ENCODE results near the gene EPN3.

EPN3 gene

DNA sequence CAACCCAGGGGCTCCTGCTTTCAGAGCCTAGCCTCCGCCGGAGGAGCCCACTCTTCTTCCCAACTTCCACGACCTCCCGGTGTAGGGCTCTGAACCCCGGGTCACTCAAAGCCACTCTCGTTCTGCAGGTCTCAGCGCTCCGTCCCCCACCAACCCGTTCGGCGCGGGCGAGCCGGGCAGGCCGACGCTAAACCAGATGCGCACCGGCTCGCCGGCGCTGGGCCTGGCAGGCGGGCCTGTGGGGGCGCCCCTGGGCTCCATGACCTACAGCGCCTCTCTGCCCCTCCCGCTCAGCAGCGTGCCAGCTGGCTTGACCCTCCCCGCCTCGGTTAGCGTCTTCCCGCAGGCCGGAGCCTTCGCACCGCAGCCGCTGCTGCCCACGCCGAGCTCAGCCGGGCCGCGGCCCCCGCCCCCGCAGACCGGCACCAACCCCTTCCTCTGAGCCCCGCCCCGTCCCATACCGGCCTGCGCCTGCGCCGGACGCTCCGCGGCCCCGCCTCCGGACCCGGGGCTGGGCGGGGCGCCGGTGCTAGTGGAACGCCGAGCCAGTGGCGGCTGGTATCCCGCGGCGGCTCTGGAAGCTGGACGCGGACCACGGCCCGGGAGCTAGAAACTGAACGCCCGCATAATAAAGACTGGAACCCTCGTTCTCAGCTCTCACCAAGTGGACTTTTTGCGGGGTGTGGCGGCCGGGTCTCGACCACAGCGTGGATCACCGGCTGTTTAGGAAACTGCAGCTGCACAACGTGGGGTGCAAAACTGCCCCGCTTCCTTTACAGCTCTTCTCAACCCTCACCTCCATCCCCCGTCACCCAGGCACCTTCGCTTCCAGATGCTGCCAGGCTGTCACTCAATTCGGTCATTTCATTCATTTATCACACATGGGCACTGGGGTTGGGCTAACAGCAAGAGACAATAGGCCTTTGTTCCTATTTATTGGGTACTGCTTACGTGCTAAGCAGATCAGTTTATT, 9.5 kb downstream of the EPN3 start:
- peak overlapping the region; percentile 80 for H3K4me3 ChIP-seq (ENCODE audit: low read depth, low read length)
- peaks cover 15% of the 10 kb centered on the region for H3K4me1 ChIP-seq (ENCODE audit: control insufficient read depth, insufficient read depth, low read length, unreplicated experiment)
- no peaks in the 10 kb centered on the region for H3K36me3 ChIP-seq (ENCODE audit: insufficient read depth, low read length)
- no peak overlapping the region for H3K27ac ChIP-seq (ENCODE audit: low read depth, low read length)
- no peaks in the 10 kb centered on the region for H3K27me3 ChIP-seq (ENCODE audit: insufficient read depth, low read length)
- H2AFZ ChIP-seq (ENCODE audit: low read length, unreplicated experiment), result peak overlapping the region; percentile 86
- no peaks in the 10 kb centered on the region for H3K79me2 ChIP-seq (ENCODE audit: control insufficient read depth, insufficient read depth, low read length, unreplicated experiment)

DNA sequence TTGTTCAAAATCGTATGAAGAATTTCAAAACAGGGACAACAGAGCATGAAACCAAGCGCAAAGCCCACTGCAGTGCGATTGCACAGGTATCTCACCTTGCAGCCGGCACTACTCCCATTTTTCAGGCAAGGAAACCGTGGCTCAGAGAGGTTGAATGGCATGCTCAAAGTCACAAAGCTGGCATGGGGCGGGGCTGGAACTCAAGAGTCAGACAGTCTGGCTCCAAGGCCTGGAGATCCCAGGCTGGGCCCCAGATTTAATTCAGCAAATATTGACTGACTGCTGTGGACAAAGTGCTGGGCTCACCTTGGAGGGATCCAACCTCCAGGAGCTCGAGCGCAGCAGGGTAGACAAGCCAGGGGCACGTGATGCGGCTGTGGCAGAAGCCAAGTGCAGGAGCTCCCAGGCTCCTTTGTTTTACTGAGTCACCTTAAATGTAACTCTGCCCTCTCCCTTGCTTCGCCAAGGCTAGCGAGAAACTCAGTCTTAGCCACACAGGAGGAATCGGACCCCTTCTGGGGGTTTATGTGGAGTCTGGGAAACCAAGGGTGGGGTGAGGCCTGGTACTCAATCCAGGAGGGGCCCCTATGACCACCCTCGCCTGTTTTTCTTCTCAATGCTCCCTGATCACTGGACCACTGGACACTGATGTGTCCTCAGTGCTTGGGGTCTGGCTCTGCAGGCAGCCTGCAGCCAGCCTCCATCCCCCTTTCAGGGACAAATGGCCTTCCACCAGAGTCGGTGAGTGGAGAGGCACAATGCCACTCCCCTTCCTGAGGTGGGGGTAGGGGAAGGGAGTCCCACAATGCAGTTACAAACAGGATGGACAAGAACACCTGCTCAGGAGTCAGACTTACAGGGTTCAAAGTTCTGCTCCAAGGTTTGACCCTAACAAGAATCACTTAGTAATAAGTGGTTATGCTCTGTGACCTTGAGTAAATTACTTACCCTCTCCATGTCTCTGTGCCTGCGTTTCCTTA, 10.6 kb downstream of the EPN3 start:
- Histone ChIP-seq H3K4me1 (ENCODE audit: control insufficient read depth, insufficient read depth, low read length, unreplicated experiment) (peaks cover 23% of the 10 kb centered on the region), H3K4me3 (ENCODE audit: low read depth, low read length) (peak overlapping the region; percentile 80), H2AFZ (ENCODE audit: low read length, unreplicated experiment) (peak overlapping the region; percentile 86), H3K36me3 (ENCODE audit: insufficient read depth, low read length) (no peaks in the 10 kb centered on the region), H3K27me3 (ENCODE audit: insufficient read depth, low read length) (no peaks in the 10 kb centered on the region), H3K79me2 (ENCODE audit: control insufficient read depth, insufficient read depth, low read length, unreplicated experiment) (peaks cover 8% of the 10 kb centered on the region), H3K27ac (ENCODE audit: low read depth, low read length) (no peak overlapping the region)

DNA sequence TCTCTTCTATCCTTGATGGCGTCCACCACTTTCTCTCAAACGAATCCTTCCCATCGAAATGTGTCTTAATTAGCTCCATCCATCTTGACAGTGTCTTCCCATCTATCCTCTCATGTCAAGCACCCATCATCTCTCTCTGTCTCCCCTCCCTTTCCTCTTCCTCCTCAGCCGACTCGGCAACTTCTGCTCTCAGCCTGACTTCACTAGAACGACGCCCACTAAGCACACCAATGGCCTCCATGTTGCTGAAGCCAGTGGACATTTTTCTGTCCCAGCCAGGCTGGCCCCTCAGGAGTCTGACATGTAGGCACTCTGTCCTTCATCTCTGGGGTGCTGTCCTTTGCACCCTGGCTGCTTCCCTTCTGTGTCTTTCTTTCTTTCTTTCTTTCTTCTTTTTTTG, 12.0 kb downstream of the EPN3 start:
- peaks cover 23% of the 10 kb centered on the region for H3K4me1 ChIP-seq (ENCODE audit: control insufficient read depth, insufficient read depth, low read length, unreplicated experiment)
- H2AFZ ChIP-seq (ENCODE audit: low read length, unreplicated experiment), result no peak overlapping the region
- H3K36me3 ChIP-seq (ENCODE audit: insufficient read depth, low read length), result no peaks in the 10 kb centered on the region
- H3K4me3 ChIP-seq (ENCODE audit: low read depth, low read length), result no peak overlapping the region
- no peak overlapping the region for H3K27ac ChIP-seq (ENCODE audit: low read depth, low read length)
- H3K79me2 ChIP-seq (ENCODE audit: control insufficient read depth, insufficient read depth, low read length, unreplicated experiment), result peaks cover 10% of the 10 kb centered on the region
- no peaks in the 10 kb centered on the region for H3K27me3 ChIP-seq (ENCODE audit: insufficient read depth, low read length)

DNA sequence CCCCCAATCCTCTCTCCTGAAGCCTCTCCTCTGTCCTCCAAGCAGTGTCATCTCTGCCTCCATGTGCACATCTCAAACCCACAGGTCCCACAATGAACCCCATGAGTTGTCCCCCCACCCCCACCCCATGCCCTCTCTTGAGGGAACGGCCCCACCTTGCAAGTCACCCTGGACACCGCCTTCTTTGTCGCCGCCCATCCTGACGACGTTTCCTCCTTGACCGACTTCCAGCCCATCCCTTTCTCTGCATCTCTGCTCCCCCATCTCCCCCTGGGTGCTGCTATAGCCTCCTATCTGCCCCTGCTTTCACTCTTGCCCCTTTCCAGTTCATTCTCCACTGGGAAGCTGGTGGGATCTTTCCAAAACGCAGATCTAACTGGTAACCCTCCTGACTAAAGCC, 12.8 kb downstream of the EPN3 start:
- H3K4me1 ChIP-seq (ENCODE audit: control insufficient read depth, insufficient read depth, low read length, unreplicated experiment), result peaks cover 23% of the 10 kb centered on the region

DNA sequence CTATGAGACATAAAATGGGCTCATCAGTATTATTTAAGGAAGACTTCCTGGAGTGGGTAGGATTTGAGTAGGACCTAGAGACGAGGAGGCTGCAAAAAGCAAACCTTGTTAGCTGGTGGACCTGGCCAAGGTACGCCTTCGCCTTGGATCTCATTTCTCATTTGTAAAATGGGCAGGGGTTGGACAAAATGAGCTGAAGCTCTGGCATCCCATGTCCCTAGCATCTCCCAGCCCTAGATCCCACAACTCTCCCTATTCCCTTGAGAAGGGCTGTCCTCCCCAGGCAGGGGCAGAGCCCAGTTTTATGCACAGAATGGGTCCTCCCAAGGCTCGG, 14.1 kb downstream of the EPN3 start:
- Histone ChIP-seq H3K4me3 (ENCODE audit: low read depth, low read length) (peak overlapping the region; percentile 81), H3K4me1 (ENCODE audit: control insufficient read depth, insufficient read depth, low read length, unreplicated experiment) (peaks cover 18% of the 10 kb centered on the region), H3K36me3 (ENCODE audit: insufficient read depth, low read length) (no peaks in the 10 kb centered on the region), H3K27ac (ENCODE audit: low read depth, low read length) (no peak overlapping the region), H3K27me3 (ENCODE audit: insufficient read depth, low read length) (no peaks in the 10 kb centered on the region), H3K79me2 (ENCODE audit: control insufficient read depth, insufficient read depth, low read length, unreplicated experiment) (peaks cover 10% of the 10 kb centered on the region), H2AFZ (ENCODE audit: low read length, unreplicated experiment) (no peak overlapping the region)

More for the DNA sequence above, 12.8 kb downstream of the EPN3 start:
- Histone ChIP-seq H3K27me3 (ENCODE audit: insufficient read depth, low read length) (no peaks in the 10 kb centered on the region), H3K27ac (ENCODE audit: low read depth, low read length) (no peak overlapping the region), H2AFZ (ENCODE audit: low read length, unreplicated experiment) (no peak overlapping the region), H3K4me3 (ENCODE audit: low read depth, low read length) (no peak overlapping the region), H3K79me2 (ENCODE audit: control insufficient read depth, insufficient read depth, low read length, unreplicated experiment) (peaks cover 10% of the 10 kb centered on the region), H3K36me3 (ENCODE audit: insufficient read depth, low read length) (no peaks in the 10 kb centered on the region)

DNA sequence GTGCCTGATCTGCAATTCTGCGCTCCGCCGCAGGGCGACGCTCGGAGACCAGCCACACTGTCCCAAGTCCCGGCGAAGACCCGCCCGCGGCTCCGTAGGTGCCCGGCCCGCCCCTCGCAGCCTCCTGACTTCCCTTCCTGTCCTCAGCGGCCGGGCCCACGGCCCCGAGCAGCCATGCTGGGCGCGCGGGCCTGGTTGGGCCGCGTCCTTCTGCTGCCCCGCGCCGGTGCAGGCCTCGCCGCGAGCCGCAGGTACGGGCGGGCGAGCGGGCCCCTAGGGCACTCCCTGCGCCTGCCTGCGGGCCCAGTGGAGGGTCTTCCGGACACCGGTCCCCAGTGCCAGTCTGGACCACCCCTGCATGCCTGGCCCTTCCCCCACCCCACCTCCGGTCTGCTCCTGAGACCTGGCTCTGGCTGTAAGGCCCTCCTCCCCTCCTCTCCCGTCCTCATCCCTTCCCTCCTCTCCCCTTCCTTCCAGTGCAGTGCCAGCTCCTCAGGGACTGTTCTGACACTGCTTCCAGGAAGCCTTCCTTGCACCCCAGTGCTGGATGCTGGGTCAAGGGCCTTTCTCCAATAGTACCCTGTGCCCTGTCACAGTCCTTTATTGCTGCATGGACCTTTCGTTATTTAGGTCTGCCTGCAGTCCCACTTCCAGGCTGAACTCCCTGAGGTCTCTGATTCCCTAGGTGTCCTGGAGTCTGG, 14.7 kb downstream of the EPN3 start, which contains the start of gene SPATA20:
Gene SPATA20, plus strand, starts transcription at position 140 of the 701 bp plus-strand sequence. Its CDS starts 35 bp downstream, at position 175.
- Histone ChIP-seq H3K36me3 (ENCODE audit: insufficient read depth, low read length) (no peaks in the 10 kb centered on the region), H3K79me2 (ENCODE audit: control insufficient read depth, insufficient read depth, low read length, unreplicated experiment) (peaks cover 10% of the 10 kb centered on the region), H3K4me3 (ENCODE audit: low read depth, low read length) (peak within 1 kb of the TSS; percentile 81), H2AFZ (ENCODE audit: low read length, unreplicated experiment) (peak within 1 kb of the TSS; percentile 32), H3K4me1 (ENCODE audit: control insufficient read depth, insufficient read depth, low read length, unreplicated experiment) (peaks cover 18% of the 10 kb centered on the region), H3K27ac (ENCODE audit: low read depth, low read length) (no peak within 1 kb of the TSS), H3K27me3 (ENCODE audit: insufficient read depth, low read length) (no peaks in the 10 kb centered on the region)

DNA sequence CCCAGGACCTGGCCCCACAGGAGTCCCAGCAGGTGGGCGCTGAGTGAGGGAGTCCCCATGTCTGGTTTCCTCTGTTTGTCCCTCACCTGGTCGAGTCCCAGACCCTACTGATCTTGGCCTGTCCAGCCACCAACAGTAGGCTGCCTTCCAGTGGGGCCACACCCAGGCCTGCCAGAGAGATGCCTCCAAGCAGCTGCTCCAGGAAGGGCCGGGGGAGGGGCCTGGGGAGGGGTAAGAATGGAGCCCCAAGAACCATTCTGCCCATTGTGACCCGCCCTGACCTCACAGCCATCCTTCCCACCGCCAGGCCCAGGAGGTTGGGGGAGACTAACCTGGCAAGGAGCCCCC, 15.2 kb downstream of the EPN3 start:
- peaks cover 10% of the 10 kb centered on the region for H3K79me2 ChIP-seq (ENCODE audit: control insufficient read depth, insufficient read depth, low read length, unreplicated experiment)
- H3K36me3 ChIP-seq (ENCODE audit: insufficient read depth, low read length), result no peaks in the 10 kb centered on the region
- H3K27me3 ChIP-seq (ENCODE audit: insufficient read depth, low read length), result no peaks in the 10 kb centered on the region
- no peak overlapping the region for H3K27ac ChIP-seq (ENCODE audit: low read depth, low read length)
- peak overlapping the region; percentile 32 for H2AFZ ChIP-seq (ENCODE audit: low read length, unreplicated experiment)
- peaks cover 13% of the 10 kb centered on the region for H3K4me1 ChIP-seq (ENCODE audit: control insufficient read depth, insufficient read depth, low read length, unreplicated experiment)
- H3K4me3 ChIP-seq (ENCODE audit: low read depth, low read length), result peak overlapping the region; percentile 81

DNA sequence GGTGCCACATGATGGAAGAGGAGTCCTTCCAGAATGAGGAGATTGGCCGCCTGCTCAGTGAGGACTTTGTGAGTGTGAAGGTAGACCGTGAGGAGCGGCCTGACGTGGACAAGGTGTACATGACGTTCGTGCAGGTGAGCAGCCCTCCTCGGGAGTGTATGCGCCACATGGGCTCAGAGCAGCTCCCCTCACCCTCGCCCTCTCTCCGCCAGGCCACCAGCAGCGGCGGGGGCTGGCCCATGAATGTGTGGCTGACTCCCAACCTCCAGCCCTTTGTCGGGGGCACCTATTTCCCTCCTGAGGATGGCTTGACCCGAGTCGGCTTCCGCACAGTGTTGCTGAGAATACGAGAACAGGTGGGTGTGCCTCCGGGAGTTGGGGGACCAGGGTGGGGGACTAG, 16.3 kb downstream of the EPN3 start:
- no peak overlapping the region for H3K27ac ChIP-seq (ENCODE audit: low read depth, low read length)
- H2AFZ ChIP-seq (ENCODE audit: low read length, unreplicated experiment), result no peak overlapping the region
- peaks cover 10% of the 10 kb centered on the region for H3K79me2 ChIP-seq (ENCODE audit: control insufficient read depth, insufficient read depth, low read length, unreplicated experiment)
- no peak overlapping the region for H3K4me3 ChIP-seq (ENCODE audit: low read depth, low read length)
- no peaks in the 10 kb centered on the region for H3K27me3 ChIP-seq (ENCODE audit: insufficient read depth, low read length)
- peaks cover 8% of the 10 kb centered on the region for H3K4me1 ChIP-seq (ENCODE audit: control insufficient read depth, insufficient read depth, low read length, unreplicated experiment)
- no peaks in the 10 kb centered on the region for H3K36me3 ChIP-seq (ENCODE audit: insufficient read depth, low read length)

DNA sequence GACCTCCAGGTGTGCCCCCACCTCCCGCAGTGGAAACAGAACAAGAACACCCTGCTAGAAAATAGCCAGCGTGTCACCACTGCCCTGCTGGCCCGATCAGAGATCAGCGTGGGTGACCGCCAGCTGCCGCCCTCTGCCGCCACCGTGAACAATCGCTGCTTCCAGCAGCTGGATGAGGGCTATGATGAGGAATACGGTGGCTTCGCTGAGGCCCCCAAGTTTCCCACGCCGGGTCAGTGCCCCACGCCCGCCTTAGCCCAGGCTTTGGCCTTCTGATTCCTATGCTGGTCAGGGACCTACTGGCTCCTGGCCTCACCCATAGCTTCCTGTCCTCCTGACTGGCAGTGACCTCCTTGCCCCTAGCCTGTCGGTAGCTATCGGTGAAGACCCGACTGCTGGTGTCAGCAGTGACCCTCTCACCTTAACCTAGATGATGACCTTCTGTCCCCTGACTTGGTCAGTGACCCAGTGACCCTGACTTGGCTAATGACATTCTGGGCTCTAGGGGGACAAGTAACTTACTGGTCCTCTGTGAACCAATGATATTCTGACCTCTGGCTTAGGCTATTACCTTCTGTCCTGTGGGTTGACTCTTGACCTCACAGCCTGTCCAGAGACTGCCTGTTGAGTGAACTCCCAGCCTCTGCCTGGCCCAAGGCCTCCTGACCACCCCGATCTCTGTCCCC, 16.9 kb downstream of the EPN3 start:
- H3K79me2 ChIP-seq (ENCODE audit: control insufficient read depth, insufficient read depth, low read length, unreplicated experiment), result peaks cover 10% of the 10 kb centered on the region
- no peak overlapping the region for H3K4me3 ChIP-seq (ENCODE audit: low read depth, low read length)
- no peaks in the 10 kb centered on the region for H3K36me3 ChIP-seq (ENCODE audit: insufficient read depth, low read length)
- H2AFZ ChIP-seq (ENCODE audit: low read length, unreplicated experiment), result no peak overlapping the region
- no peak overlapping the region for H3K27ac ChIP-seq (ENCODE audit: low read depth, low read length)
- H3K4me1 ChIP-seq (ENCODE audit: control insufficient read depth, insufficient read depth, low read length, unreplicated experiment), result peaks cover 8% of the 10 kb centered on the region
- H3K27me3 ChIP-seq (ENCODE audit: insufficient read depth, low read length), result no peaks in the 10 kb centered on the region

DNA sequence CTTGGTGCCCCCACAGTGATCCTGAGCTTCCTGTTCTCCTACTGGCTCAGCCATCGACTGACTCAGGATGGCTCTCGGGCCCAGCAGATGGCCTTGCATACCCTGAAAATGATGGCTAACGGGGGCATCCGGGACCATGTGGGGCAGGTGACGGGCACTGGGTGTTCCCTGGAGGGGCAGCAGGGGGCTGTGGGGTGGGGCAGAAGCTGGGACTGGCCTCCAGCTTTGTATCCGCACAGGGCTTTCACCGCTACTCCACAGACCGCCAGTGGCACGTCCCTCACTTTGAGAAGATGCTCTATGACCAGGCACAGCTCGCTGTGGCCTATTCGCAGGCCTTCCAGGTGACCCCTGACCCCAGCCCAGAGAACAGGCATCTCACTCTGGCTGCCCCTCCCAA, 17.4 kb downstream of the EPN3 start:
- Histone ChIP-seq H3K36me3 (ENCODE audit: insufficient read depth, low read length) (no peaks in the 10 kb centered on the region), H3K4me3 (ENCODE audit: low read depth, low read length) (no peak overlapping the region), H3K4me1 (ENCODE audit: control insufficient read depth, insufficient read depth, low read length, unreplicated experiment) (peaks cover 8% of the 10 kb centered on the region), H2AFZ (ENCODE audit: low read length, unreplicated experiment) (no peak overlapping the region), H3K27me3 (ENCODE audit: insufficient read depth, low read length) (no peaks in the 10 kb centered on the region), H3K27ac (ENCODE audit: low read depth, low read length) (no peak overlapping the region), H3K79me2 (ENCODE audit: control insufficient read depth, insufficient read depth, low read length, unreplicated experiment) (peaks cover 10% of the 10 kb centered on the region)

Data from ACC112 (cell line).